HepG2 (cell line): Measurements from ENCODE around the gene NEURL2. TPM values are rescaled to one million over a fixed set of nuclear protein-coding genes. Genes with fewer than 3 reads are reported as not detected.

Experiments
- DR1 ChIP-seq: sonication (generic); formaldehyde crosslinking; IDR thresholded peaks from 2 replicates; pipeline ENCODE4 v1.8.0; 2021; ENCODE audit warnings: mild to moderate bottlenecking, missing genetic modification reagents, inconsistent platforms
- ETV6 ChIP-seq: sonication (generic); formaldehyde crosslinking; conservative IDR thresholded peaks from 2 replicates; pipeline ENCODE4 v1.4.0; 2020; ENCODE audit warnings: missing genetic modification reagents
- MTA3 ChIP-seq: sonication (generic); formaldehyde crosslinking; IDR thresholded peaks from 2 replicates; pipeline ENCODE4 v1.4.0; 2020; ENCODE audit warnings: missing genetic modification reagents
- NONO ChIP-seq, 2 experiments: fragments of 450-650 bp in 1 of 2; sonication (generic) in 1 of 2; formaldehyde crosslinking in 1 of 2; IDR thresholded peaks in 1 of 2; conservative IDR thresholded peaks in 1 of 2; 2 replicates each; pipeline versions ENCODE4 v1.6.1 to v1.8.0; 2017 to 2022; ENCODE audit warnings: mild to moderate bottlenecking in 1 of 2, missing genetic modification reagents in 1 of 2, moderate library complexity in 1 of 2
- NR2F6 ChIP-seq, 2 experiments: IDR thresholded peaks; 2 replicates each; pipeline ENCODE4 v1.6.1; 2016; ENCODE audit warnings: antibody characterized with exemption in 1 of 2, mild to moderate bottlenecking in 1 of 2
- PAF1 ChIP-seq: IDR thresholded peaks from 2 replicates; pipeline ENCODE4 v1.6.1; 2016; ENCODE audit warnings: missing genetic modification reagents, missing compliant biosample characterization
- TARDBP ChIP-seq: sonication (generic); formaldehyde crosslinking; IDR thresholded peaks from 2 replicates; pipeline ENCODE4 v1.8.0; 2022; ENCODE audit warnings: mild to moderate bottlenecking, missing genetic modification reagents
- TBX2 ChIP-seq: sonication (generic); formaldehyde crosslinking; IDR thresholded peaks from 2 replicates; pipeline ENCODE4 v1.5.0; 2020; ENCODE audit warnings: missing genetic modification reagents, mild to moderate bottlenecking, borderline replicate concordance
- ZBTB38 ChIP-seq: sonication (generic); formaldehyde crosslinking; IDR thresholded peaks from 2 replicates; pipeline ENCODE4 v1.5.1; 2020; ENCODE audit warnings: mild to moderate bottlenecking, missing genetic modification reagents
- ZNF256 ChIP-seq: sonication (generic); formaldehyde crosslinking; conservative IDR thresholded peaks from 2 replicates; pipeline ENCODE4 v1.4.0; 2020; ENCODE audit warnings: missing genetic modification reagents
- ZNF44 ChIP-seq: sonication (generic); formaldehyde crosslinking; IDR thresholded peaks from 2 replicates; pipeline ENCODE4 v1.5.1; 2020; ENCODE audit warnings: mild to moderate bottlenecking, missing genetic modification reagents
- ZNF557 ChIP-seq: sonication (generic); formaldehyde crosslinking; IDR thresholded peaks from 2 replicates; pipeline ENCODE4 v1.4.0; 2020; ENCODE audit warnings: missing genetic modification reagents
- ZNF567 ChIP-seq: sonication (generic); formaldehyde crosslinking; IDR thresholded peaks from 2 replicates; pipeline ENCODE4 v1.8.1; 2023; ENCODE audit warnings: mild to moderate bottlenecking, missing genetic modification reagents, borderline replicate concordance
- ZNF709 ChIP-seq: sonication (generic); formaldehyde crosslinking; IDR thresholded peaks from 2 replicates; pipeline ENCODE4 v1.5.0; 2020; ENCODE audit warnings: mild to moderate bottlenecking, missing genetic modification reagents
- ZNF839 ChIP-seq: sonication (generic); formaldehyde crosslinking; IDR thresholded peaks from 2 replicates; pipeline ENCODE4 v1.4.0; 2020; ENCODE audit warnings: missing genetic modification reagents, mild to moderate bottlenecking, borderline replicate concordance
- polyA plus RNA-seq, 8 experiments: library from polyadenylated mRNA; depleted of rRNA in 3 of 8; stranded (reverse) in 7 of 8; unstranded in 1 of 8; fragments of >200 nt; fragmentation: Illumina TruSeq in 4 of 8; extraction: Trizol in 4 of 8; gene quantifications; 2 replicates each; pipeline versions ENCODE4 v1.2.1 to v1.2.3, GENCODE V29; 2011 to 2016; ENCODE audit warnings: low read depth in 4 of 8, missing spikeins in 1 of 8, mixed read lengths in 1 of 8; ENCODE audit not compliant: insufficient read depth in 1 of 8
- total RNA-seq, 5 experiments: library from RNA; depleted of rRNA; stranded (reverse); fragments of >200 nt; fragmentation: Illumina TruSeq; extraction: Trizol; gene quantifications; 2 replicates each; pipeline ENCODE4 v1.2.3, GENCODE V29; 2016; ENCODE audit warnings: low read depth in 1 of 5
- TF ChIP-seq, protein P1 (sequence below): sonication (generic); formaldehyde crosslinking; IDR thresholded peaks from 2 replicates; pipeline ENCODE4 v1.4.0; 2020; ENCODE audit warnings: missing genetic modification reagents
- TF ChIP-seq, protein P2 (sequence below): sonication (generic); formaldehyde crosslinking; IDR thresholded peaks from 2 replicates; pipeline ENCODE4 v1.4.0; 2020; ENCODE audit warnings: missing genetic modification reagents, borderline replicate concordance
- TF ChIP-seq, protein P3 (sequence below): sonication (generic); formaldehyde crosslinking; IDR thresholded peaks from 2 replicates; pipeline ENCODE4 v1.8.1; 2023; ENCODE audit warnings: mild to moderate bottlenecking, missing genetic modification reagents, borderline replicate concordance
- TF ChIP-seq, protein P4 (sequence below): sonication (generic); formaldehyde crosslinking; IDR thresholded peaks from 2 replicates; pipeline ENCODE4 v1.4.0; 2020; ENCODE audit warnings: missing genetic modification reagents

Gene NEURL2
- total and polyA plus RNA-seq, 2 of the 13 experiments (the other 11 are each of a cell fraction or from before 2014, with no cell fraction given): 7.2 to 9.7 TPM

DNA sequence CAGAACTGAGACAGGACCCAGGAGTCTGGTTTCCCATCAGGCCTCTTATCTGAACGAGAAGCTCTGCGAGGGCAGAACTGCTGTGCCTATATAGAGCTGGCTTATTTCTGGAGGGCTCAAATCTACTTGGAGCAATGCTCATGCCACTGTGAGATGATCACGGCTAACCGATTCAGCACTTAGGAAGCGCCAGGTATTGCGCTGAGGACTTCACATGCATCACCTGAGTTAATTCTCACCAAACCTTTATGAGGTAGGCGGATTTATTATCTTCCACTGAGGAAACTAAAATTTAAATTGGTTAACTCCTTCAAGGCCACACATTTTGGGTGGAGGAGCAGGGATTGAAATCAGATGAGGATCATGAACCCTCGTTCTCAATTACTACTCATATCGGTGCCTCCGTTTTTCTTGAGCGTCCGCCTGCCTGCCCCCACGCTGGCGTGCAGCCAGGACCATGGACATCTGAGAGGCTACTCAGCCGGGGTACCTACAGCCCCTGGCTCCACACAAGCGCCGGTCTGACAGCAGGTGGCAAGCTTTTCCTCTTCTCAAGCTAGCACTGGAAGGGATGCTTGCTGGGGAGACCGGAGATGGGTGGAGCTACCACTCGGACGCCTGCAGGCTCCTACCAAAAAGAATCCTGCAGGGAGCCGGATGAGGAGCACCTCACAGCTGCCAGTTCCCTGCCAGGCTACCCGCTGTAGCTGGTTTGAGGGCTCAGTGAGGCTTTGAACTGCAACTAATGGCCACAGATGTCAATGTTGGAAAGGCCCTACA, 42.4 kb upstream of the NEURL2 start (continued):
- peak; percentile 37; the same call in 1 of the 2 replicates for TF ChIP-seq DR1 (CRISPR knock-in tag)
- TF ChIP-seq ETV6 (CRISPR knock-in tag): peak; percentile 63; the same call in 1 of the 2 replicates
- TF ChIP-seq NR2F6 (IDR thresholded peaks at IDR 0.05): 0 out of 2 replicates have a peak, but pooled peaks have one; percentile 20
- peak; percentile 61 for TF ChIP-seq NR2F6 (CRISPR knock-in tag; IDR thresholded peaks at IDR 0.05)
- TF ChIP-seq TARDBP (CRISPR knock-in tag): peak; percentile 78
- TF ChIP-seq, protein P1, sequence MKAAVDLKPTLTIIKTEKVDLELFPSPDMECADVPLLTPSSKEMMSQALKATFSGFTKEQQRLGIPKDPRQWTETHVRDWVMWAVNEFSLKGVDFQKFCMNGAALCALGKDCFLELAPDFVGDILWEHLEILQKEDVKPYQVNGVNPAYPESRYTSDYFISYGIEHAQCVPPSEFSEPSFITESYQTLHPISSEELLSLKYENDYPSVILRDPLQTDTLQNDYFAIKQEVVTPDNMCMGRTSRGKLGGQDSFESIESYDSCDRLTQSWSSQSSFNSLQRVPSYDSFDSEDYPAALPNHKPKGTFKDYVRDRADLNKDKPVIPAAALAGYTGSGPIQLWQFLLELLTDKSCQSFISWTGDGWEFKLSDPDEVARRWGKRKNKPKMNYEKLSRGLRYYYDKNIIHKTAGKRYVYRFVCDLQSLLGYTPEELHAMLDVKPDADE (CRISPR knock-in tag): no peak; the same call in 1 of the 2 replicates
- TF ChIP-seq MTA3 (CRISPR knock-in tag): no peak
- TF ChIP-seq ZNF44: peak; percentile 11; the same call in 1 of the 2 replicates
- TF ChIP-seq ZNF839: peak; percentile 57; the same call in 1 of the 2 replicates
- TF ChIP-seq PAF1 (CRISPR knock-in tag): peak; percentile 80; the same call in 1 of the 2 replicates
- peak; percentile 37; the same call in 1 of the 2 replicates for TF ChIP-seq TBX2
- TF ChIP-seq ZNF557 (CRISPR knock-in tag): no peak; the same call in 1 of the 2 replicates
- TF ChIP-seq ZNF709: 0 out of 2 replicates have a peak, but pooled peaks have one; percentile 34
- TF ChIP-seq ZBTB38 (CRISPR knock-in tag): peak; percentile 30; the same call in 1 of the 2 replicates
- TF ChIP-seq, protein P2, sequence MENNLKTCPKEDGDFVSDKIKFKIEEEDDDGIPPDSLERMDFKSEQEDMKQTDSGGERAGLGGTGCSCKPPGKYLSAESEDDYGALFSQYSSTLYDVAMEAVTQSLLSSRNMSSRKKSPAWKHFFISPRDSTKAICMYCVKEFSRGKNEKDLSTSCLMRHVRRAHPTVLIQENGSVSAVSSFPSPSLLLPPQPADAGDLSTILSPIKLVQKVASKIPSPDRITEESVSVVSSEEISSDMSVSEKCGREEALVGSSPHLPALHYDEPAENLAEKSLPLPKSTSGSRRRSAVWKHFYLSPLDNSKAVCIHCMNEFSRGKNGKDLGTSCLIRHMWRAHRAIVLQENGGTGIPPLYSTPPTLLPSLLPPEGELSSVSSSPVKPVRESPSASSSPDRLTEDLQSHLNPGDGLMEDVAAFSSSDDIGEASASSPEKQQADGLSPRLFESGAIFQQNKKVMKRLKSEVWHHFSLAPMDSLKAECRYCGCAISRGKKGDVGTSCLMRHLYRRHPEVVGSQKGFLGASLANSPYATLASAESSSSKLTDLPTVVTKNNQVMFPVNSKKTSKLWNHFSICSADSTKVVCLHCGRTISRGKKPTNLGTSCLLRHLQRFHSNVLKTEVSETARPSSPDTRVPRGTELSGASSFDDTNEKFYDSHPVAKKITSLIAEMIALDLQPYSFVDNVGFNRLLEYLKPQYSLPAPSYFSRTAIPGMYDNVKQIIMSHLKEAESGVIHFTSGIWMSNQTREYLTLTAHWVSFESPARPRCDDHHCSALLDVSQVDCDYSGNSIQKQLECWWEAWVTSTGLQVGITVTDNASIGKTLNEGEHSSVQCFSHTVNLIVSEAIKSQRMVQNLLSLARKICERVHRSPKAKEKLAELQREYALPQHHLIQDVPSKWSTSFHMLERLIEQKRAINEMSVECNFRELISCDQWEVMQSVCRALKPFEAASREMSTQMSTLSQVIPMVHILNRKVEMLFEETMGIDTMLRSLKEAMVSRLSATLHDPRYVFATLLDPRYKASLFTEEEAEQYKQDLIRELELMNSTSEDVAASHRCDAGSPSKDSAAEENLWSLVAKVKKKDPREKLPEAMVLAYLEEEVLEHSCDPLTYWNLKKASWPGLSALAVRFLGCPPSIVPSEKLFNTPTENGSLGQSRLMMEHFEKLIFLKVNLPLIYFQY: peak; percentile 40; the same call in 1 of the 2 replicates
- peak; percentile 51 for TF ChIP-seq ZNF567 (CRISPR knock-in tag)
- TF ChIP-seq, protein P3, sequence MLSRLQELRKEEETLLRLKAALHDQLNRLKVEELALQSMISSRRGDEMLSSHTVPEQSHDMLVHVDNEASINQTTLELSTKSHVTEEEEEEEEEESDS (CRISPR knock-in tag): peak; percentile 76; the same call in 1 of the 2 replicates
- TF ChIP-seq, protein P4, sequence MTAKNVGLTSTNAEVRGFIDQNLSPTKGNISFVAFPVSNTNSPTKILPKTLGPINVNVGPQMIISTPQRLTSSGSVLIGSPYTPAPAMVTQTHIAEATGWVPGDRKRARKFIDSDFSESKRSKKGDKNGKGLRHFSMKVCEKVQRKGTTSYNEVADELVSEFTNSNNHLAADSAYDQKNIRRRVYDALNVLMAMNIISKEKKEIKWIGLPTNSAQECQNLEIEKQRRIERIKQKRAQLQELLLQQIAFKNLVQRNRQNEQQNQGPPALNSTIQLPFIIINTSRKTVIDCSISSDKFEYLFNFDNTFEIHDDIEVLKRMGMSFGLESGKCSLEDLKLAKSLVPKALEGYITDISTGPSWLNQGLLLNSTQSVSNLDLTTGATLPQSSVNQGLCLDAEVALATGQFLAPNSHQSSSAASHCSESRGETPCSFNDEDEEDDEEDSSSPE (CRISPR knock-in tag): peak; percentile 58
- TF ChIP-seq ZNF256 (CRISPR knock-in tag): no peak
- no peak for TF ChIP-seq NONO (IDR thresholded peaks at IDR 0.05)
- peak; percentile 68; the same call in 1 of the 2 replicates for TF ChIP-seq NONO (CRISPR knock-in tag; conservative IDR thresholded peaks at IDR 0.05)
